GM19023 (cell line): ENCODE measurements around the gene TRPC6.

ENCODE experiments used
- ATAC-seq: cut with Tn5 transposase; IDR thresholded peaks from one replicate; pipeline ENCODE4 v1.9.1; 2021; ENCODE audit warnings: mild to moderate bottlenecking, moderate library complexity; ENCODE audit not compliant: unreplicated experiment

TRPC6 gene

GRCh38 chr11:101583251-101584128, at the start of gene TRPC6:
Gene TRPC6, minus strand, starts transcription at chr11:101584007. Its CDS starts 504 bp downstream, at chr11:101583503.
- ATAC-seq: no peak

GRCh38 chr11:101620026-101620425, 36.2 kb upstream of the TRPC6 start:
- no peak for ATAC-seq

DNA sequence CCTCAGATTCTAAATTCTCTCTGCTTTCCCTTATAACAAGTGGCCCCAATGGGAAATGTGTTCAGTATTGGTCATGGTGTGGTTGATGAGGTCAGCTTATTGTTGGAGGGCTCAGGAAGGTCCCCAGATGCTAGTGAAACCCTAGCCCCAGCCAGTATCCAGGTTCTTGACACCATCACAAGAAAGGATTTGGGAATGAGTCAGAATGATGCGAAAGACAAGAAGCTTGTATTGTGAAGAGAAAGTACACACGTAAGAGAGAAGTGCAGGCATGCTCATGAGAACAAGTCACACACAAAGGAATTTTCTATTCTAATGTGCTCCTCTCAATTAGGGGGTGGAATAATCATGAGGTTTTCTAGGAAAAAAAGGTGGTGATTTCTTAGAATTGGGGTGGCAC, 34.9 kb upstream of the TRPC6 start:
- no peak for ATAC-seq

GRCh38 chr11:101617735-101618332, 34.0 kb upstream of the TRPC6 start:
- ATAC-seq: no peak

GRCh38 chr11:101612481-101612880, 28.7 kb upstream of the TRPC6 start:
- no peak for ATAC-seq

GRCh38 chr11:101600924-101601323, 17.1 kb upstream of the TRPC6 start:
- ATAC-seq: no peak

DNA sequence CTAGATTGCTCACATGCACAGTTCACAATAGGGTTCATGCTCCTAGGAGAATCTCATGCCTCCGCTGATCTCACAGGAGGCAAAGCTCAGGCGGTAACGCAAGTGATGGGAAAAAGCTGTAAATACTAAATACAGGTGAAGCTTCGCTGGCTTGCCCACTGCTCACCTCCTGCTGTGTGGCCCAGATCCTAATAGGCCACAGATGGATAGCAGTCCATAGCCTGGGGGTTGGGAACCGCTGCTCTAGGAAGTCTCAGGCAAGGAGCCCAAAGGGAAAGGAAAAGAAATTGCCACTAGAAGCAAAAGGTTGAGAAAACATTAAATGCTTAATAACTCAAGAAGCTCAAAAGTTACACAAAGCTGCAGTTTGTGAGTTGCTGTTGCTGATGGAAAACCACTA, 3.2 kb upstream of the TRPC6 start:
- no peak for ATAC-seq

DNA sequence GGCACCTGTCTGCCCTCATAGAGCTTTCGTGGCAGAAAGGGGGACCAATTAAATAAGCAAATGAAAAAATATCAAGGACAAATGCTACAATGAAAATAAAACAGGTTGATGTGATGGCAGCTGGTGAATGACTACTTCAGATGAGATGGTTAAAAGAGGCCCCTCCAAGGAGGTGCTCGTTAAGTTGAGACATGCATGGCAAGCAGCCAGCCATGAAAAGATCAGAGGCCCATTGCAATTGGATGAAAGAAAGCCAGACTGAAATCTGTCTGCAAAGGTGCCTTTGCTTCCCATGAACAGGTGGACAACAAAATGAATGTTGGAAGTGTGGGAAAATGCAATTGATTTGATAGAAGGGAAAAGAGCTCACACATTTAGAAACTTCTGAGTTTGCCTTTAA, 848 bp upstream of the TRPC6 start:
- ATAC-seq: no peak

DNA sequence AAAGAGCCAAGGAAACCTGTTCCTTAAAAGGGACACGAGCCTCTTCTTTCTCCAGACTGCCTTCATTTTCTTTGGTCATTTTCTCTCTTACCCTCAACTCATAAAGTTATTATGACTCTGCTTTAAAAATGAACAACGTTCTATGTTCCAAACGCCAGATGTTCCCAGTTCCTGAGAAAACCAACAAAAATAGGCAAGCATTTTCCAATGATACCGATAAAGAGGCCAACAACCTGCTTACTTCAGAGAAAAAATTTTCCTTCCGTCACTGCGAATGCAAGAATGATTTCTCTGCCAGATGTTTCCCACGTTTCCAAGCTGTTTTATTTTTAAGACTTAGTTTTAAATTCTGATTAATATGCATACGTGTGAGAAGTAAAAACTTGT, 315 bp upstream of the TRPC6 start:
- no peak for ATAC-seq

DNA sequence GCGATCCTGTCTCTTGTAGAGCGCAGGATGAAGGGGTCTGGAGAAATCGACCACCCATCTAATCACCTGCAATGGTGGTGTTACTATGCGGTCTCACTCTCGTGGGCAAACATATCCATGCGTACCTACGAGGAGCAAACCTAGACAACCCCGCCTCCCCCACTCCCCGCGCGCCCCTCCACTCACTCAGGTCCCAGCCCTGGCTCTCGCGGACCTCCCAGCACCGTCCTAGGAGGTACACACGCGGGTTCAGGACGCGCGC, 887 bp downstream of the TRPC6 start:
- ATAC-seq: no peak

GRCh38 chr11:101582236-101582988, 1.4 kb downstream of the TRPC6 start:
- ATAC-seq: no peak

DNA sequence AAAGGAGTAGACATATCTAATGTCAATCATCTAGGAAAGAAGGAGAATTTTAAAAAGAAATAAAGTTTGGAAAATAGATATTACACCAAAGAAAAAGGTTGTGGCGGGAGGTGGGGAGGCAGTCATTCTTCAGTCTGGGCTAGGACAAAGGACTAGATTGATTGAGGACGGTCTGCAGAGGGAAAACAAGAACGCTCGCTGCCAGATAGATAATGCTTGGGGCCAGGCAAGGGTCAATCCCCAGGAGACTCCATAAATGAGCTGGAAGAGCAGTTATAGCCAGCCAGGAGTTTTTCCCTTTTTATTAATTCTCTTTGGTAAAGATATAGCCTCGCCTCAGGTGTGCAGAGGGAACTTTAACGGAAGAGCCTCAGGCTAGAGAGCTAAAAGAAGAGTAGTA, 6.3 kb downstream of the TRPC6 start:
- no peak for ATAC-seq

- ATAC-seq: no peak
Measured at GRCh38 chr11:101576456-101576855, 7.4 kb downstream of the TRPC6 start.

GRCh38 chr11:101574886-101575285, 8.9 kb downstream of the TRPC6 start:
- ATAC-seq: no peak

DNA sequence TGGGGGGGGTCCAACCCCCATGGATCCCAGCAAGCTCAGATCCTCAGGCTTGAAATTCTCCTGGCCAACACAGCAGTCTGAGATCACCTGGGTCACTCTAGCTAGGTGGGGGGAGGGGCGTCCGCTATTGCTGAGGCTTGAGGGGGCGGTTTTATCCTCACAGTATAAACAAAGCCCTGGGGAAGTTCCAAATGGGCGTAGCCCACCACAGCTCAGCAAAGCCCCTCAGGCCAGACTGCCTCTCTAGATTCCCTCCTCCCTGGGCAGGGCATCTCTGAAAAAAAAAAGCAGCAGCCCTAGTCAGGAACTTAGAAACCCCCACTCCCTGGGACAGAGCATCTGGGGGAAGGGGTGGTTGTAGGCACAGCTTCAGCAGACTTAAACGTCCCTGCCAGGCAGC, 16.7 kb downstream of the TRPC6 start:
- no peak for ATAC-seq

GRCh38 chr11:101566626-101567025, 17.2 kb downstream of the TRPC6 start:
- ATAC-seq: no peak

GRCh38 chr11:101563166-101563565, 20.6 kb downstream of the TRPC6 start:
- no peak for ATAC-seq

DNA sequence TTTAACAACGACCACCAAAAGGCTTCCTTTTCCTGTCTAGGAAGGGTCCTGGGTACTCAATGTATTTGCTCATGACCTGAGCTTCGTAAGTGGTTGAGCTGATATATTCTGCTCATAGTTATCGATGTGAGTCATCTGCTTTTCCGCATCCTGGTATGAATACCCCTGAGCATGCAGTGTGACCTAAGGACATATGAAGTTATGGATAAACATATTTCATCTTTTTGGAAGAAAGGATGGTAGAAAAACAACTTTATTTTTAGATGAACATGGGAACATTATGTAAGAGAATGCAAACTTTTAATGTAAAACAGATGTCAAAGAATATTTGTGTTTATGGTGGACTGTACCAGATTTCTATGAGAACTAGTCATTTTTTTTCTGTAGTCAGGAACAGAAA, 28.4 kb downstream of the TRPC6 start:
- ATAC-seq: no peak

- peak; percentile 96 for ATAC-seq
Measured at GRCh38 chr11:101553891-101554292, 29.9 kb downstream of the TRPC6 start.

- no peak for ATAC-seq
Measured at GRCh38 chr11:101552888-101553287, 30.9 kb downstream of the TRPC6 start.

GRCh38 chr11:101528541-101528940, 55.3 kb downstream of the TRPC6 start:
- no peak for ATAC-seq

DNA sequence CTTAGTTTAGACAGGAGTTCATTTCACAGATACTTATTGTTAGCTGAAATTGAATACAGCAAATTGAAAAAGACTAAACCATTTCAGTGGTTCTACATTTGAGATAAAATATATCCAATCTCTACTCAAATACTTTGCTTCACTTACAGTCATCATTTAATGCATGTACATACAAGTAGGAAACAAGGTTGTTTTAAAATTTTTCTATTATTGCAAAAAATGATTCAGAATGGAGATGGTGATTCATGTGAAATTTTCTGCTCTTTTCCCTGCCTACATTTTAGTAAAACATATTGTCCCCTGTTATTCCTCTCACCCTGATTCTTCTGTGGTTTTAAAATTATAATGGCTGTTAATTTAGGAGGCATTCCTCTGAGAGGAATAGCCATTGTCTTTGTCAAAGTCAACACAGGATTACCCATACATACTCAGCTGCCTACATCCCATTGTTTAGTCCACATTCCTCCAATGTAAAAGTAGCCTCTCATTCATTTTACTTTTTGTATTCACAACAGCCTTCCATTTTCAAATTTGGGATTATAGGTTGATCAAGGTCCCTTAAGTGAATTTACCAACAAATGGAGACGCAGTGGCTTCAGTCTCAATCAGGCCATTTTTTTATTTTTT, 60.1 kb downstream of the TRPC6 start:
- ATAC-seq: no peak
